ENCODE results near the gene CDH6.

Gene CDH6

GRCh38 chr5:31366941-31367340 is 173.5 kb downstream of the CDH6 start:
- no peak for DNase-seq (ENCODE audit: low read depth in 3 of 3, low spot score in 1 of 3)

- no peak for DNase-seq (ENCODE audit: low read depth in 3 of 3, low spot score in 1 of 3)
Observed at GRCh38 chr5:31372124-31372523, 178.6 kb downstream of the CDH6 start.

DNA sequence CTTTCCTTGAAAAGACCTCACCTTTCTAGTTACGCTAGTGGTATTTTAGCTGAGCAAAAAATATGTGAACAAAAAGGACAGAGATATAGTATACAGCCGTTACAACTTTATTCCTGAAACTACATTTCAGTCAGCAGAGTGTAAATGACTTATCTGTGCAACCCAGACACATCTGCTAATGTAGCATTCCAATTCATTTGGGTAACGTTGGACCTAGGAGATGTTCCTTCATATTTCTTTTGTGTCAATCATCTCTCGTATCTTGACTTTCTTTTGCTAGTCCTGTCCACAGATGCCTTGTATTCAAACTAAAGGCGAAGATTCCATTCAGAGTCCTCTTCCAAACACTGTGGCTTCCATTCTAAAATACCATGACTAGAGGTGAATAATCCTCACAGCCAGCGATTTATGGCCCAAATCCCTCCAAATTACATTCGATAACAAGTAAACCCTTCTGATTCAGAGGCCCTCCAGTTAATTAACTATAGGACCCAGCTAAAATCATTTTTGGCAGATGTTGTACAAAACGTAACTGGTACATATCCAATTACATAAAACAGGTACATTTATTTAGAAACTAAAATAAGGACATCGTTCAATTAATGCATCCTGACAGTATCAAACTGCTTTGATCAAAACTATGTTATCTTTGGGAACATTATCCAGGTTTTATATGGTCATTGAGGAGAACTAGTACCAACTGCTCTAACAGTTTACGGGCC is 182.7 kb downstream of the CDH6 start:
- DNase-seq (ENCODE audit: low read depth in 3 of 3, low spot score in 1 of 3), result no peak

- DNase-seq (ENCODE audit: low read depth in 3 of 3, low spot score in 1 of 3), result no peak
Observed at GRCh38 chr5:31377274-31377946, 183.9 kb downstream of the CDH6 start.

DNA sequence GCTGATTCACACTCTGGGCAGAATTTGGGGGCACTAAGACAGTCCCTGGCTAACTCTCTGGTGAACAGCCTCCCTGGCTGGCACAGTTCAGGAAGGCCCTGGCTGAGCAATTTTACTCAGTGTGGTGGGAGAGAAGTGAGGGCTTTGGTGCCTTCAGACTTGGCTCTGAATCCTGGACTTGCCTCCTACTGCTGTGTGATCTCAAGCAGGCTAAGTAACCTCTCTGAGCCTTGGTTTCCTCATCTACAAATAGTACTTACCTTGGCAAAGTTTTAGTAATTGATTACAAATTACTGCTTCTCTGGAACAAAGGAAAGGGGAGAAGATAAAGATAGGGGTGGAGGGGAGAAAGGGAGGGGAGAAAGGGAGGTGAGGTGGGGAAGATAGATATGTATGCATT is 184.7 kb downstream of the CDH6 start:
- no peak for DNase-seq (ENCODE audit: low read depth in 3 of 3, low spot score in 1 of 3)
